Esophagus squamous epithelium (tissue), 5 donors: ENCODE measurements around the gene TPCN2. TPM values are rescaled to one million over a fixed set of nuclear protein-coding genes. Genes with fewer than 3 reads are reported as not detected.

Source experiments
- DNase-seq: peaks from one replicate; lab custom pipeline; 2025; lab: John Stamatoyannopoulos, UW
- H3K27ac ChIP-seq, 4 donors: fragments of 200-600 bp; sonication (generic); one replicate each; pipeline ENCODE4 v1.5.1; 2016 to 2019; ENCODE audit warnings: mild to moderate bottlenecking in 1 of 4
- H3K27me3 ChIP-seq, 4 donors: fragments of 200-600 bp; sonication (generic); 1 replicate in 3 of 4; 2 replicates in 1 of 4; pipeline versions ENCODE4 v1.5.1 to v1.6.0; 2017 to 2021; ENCODE audit warnings: antibody characterized with exemption in 1 of 4
- H3K36me3 ChIP-seq, 3 donors: fragments of 200-600 bp; sonication (generic); one replicate each; pipeline ENCODE4 v1.5.1; 2016 to 2019
- H3K4me1 ChIP-seq, 3 donors: fragments of 200-600 bp; sonication (generic); one replicate each; pipeline ENCODE4 v1.5.1; 2017 to 2019
- H3K4me3 ChIP-seq, 4 donors: fragments of 200-600 bp; sonication (generic); 1 replicate in 3 of 4; 2 replicates in 1 of 4; pipeline ENCODE4 v1.5.1; 2016 to 2019; ENCODE audit warnings: mild to moderate bottlenecking in 2 of 4, moderate library complexity in 1 of 4
- H3K9me3 ChIP-seq, 3 donors: fragments of 200-600 bp; sonication (generic); one replicate each; pipeline ENCODE4 v1.5.1; 2016 to 2019
- POLR2A ChIP-seq, 4 donors: fragments of 450-650 bp; IDR thresholded peaks; one replicate each; pipeline ENCODE4 v1.6.1; 2017; ENCODE audit warnings: antibody characterized with exemption in 4 of 4, mild to moderate bottlenecking in 4 of 4, moderate library complexity in 3 of 4
- whole genome bisulfite sequencing, 2 donors: methylation state at CpG; one replicate each; pipeline ENCODE4 v1.1.5; 2018; 5-methylcytosine and 5-hydroxymethylcytosine counted together
- intact Hi-C: fragments of 100-400 bp; cut with DNase I; formaldehyde crosslinking; loops from one replicate; pipeline ENCODE4 v1.15.0; 2022
- total RNA-seq, 4 donors: library from RNA; depleted of rRNA; stranded (reverse); fragments of >200 nt; gene quantifications; one replicate each; pipeline ENCODE4 v1.1.0, GENCODE V29; 2016
- TF ChIP-seq, protein P1 (sequence below), 6 experiments: fragments of 450-650 bp in 4 of 6; fragments of 200-600 bp in 2 of 6; sonication (generic) in 2 of 6; IDR thresholded peaks; one replicate each; pipeline ENCODE4 v1.5.1; 2016 to 2019; ENCODE audit warnings: antibody characterized with exemption in 6 of 6, mild to moderate bottlenecking in 4 of 6, moderate library complexity in 4 of 6
- donor health status: DM: yes; HTN: yes; CAD: no.

TPCN2 gene
- total RNA-seq, 4 donors from 2014 or later: 7.9 to 12.0 (median 9.1) TPM

DNA sequence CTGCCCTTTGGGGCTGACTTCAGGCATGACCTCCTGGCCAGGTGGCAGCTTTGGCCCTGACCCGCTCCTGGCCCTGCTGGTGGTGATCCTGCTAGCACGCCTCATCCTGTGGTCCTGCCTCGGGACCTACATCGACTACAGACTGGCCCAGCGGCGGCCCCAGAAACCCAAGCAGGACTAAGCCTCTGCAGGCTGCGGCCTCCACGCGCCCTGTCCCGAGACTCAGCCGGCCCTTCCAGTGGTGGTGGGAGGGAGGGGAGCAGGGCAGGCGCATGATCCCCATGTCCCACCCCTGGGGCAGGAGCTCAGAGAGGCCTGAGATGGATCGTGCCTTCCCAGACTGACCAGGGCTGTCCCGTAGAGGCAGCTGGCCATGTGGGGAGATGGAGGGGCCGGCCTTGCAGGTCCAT lies 109.1 kb downstream of the TPCN2 start:
- H3K27ac ChIP-seq: peak overlapping the region in 1 of 4 donors; percentile 2
- intact Hi-C loops: no loop called here
- H3K4me3 ChIP-seq: no peak overlapping the region
- no peak for TF ChIP-seq POLR2A (IDR thresholded peaks at IDR 0.05)
- TF ChIP-seq, protein P1, sequence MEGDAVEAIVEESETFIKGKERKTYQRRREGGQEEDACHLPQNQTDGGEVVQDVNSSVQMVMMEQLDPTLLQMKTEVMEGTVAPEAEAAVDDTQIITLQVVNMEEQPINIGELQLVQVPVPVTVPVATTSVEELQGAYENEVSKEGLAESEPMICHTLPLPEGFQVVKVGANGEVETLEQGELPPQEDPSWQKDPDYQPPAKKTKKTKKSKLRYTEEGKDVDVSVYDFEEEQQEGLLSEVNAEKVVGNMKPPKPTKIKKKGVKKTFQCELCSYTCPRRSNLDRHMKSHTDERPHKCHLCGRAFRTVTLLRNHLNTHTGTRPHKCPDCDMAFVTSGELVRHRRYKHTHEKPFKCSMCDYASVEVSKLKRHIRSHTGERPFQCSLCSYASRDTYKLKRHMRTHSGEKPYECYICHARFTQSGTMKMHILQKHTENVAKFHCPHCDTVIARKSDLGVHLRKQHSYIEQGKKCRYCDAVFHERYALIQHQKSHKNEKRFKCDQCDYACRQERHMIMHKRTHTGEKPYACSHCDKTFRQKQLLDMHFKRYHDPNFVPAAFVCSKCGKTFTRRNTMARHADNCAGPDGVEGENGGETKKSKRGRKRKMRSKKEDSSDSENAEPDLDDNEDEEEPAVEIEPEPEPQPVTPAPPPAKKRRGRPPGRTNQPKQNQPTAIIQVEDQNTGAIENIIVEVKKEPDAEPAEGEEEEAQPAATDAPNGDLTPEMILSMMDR (IDR thresholded peaks at IDR 0.05): no peak
- DNase-seq: no peak
- H3K27me3 ChIP-seq: peaks cover 0 to 24% (median 0%) of the 10 kb centered on the region in 4 donors
- H3K9me3 ChIP-seq: no peaks in the 10 kb centered on the region
- no CpG with 5 or more reads among the region's 15 CpGs for WGBS, 2 donors
- H3K36me3 ChIP-seq: no peaks in the 10 kb centered on the region
- peaks cover 15 to 43% (median 15%) of the 10 kb centered on the region in 3 donors for H3K4me1 ChIP-seq

DNA sequence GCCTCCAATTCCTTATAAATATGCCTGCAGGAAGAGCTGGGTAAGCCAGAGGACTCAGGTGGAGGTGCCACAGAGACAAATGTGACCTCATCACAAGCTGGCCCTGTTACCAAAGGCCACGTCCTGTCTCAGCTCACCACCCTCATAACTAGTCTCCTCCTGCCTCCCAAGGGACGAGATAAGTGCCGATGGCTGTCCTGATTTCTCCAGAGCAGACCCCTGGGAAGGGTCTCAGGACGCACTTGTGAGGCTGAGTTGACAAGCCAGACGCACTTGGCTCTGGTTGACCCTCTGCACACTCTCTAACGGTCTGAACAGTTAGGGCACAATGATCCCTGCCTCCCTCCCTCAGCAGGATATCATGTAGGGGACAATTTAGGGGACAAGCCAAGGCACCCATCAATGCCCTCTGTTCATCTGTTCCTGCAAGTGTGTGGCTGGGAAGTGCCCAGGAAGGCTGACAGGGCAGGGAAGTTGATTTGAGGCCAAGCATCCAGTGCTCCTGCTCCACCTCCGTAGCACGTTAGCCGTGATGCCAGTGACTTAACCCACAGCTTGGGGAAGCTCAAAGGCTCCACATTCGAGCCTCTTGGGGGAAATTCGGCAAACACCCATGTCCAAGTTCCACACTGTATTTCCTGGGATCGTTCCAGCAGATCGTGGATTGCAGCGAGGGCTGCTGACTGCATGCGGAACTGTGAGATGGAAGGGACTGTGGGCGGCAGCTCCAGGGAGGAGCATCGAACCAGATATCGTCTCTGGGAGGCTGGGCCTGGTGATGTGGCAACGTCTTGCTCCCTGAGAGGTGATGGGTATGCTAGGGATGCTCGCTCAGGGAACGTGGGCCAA lies 109.8 kb downstream of the TPCN2 start:
- TF ChIP-seq, protein P1 (IDR thresholded peaks at IDR 0.05): no peak
- TF ChIP-seq POLR2A (IDR thresholded peaks at IDR 0.05): no peak
- DNase-seq: no peak
- WGBS, 2 donors: 48 to 85% methylated on average over 4 to 13 of the region's 21 CpGs
- Histone ChIP-seq H3K9me3 (no peaks in the 10 kb centered on the region), H3K4me3 (no peak overlapping the region), H3K27ac (no peak overlapping the region), H3K4me1 (peaks cover 15 to 43% (median 15%) of the 10 kb centered on the region in 3 donors), H3K36me3 (no peaks in the 10 kb centered on the region), H3K27me3 (peaks cover 0 to 24% (median 0%) of the 10 kb centered on the region in 4 donors)
- intact Hi-C loops: no loop called here

DNA sequence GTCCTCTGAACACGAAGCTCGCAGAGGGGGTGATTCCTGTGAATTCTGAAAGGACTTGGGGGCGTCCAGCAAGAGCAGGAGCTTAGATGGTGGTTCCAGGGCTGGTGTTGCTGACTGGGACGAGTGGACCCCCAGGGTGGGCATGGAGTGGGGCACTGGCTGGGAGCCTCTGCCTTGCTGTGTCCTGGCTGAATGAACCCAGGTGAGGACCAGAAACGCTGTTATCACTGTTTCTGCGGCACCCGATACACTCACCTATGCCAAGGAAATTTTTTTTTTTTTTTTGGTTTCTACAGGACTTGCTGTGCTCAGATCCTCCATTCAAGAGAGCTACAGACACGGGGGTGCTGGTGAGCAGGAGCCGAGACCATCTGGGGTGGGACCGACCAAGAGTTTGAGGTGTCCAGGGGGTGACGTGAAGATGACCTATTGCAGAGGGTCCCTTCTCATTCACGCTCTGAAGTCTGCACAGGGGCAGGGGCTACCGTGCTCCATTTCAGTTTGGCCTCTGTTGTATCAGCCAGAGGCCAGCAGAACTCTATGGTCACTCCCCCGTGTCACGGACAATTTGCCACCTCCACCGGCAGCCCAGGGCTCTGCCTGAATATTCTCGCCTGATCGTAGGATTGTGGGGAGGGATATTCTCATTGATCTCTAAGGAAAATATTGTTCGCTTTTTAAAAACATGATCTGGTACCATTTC lies 110.6 kb downstream of the TPCN2 start:
- 79 to 82% methylated on average over 16 to 18 of the region's 19 CpGs for WGBS, 2 donors
- H3K4me3 ChIP-seq: no peak overlapping the region
- H3K27me3 ChIP-seq: peaks cover 0 to 24% (median 0%) of the 10 kb centered on the region in 4 donors
- H3K27ac ChIP-seq: no peak overlapping the region
- intact Hi-C loops: no loop called here
- TF ChIP-seq, protein P1 (IDR thresholded peaks at IDR 0.05): no peak
- no peak for TF ChIP-seq POLR2A (IDR thresholded peaks at IDR 0.05)
- H3K4me1 ChIP-seq: peaks cover 15 to 43% (median 15%) of the 10 kb centered on the region in 3 donors
- no peaks in the 10 kb centered on the region for H3K36me3 ChIP-seq
- DNase-seq: no peak
- H3K9me3 ChIP-seq: no peaks in the 10 kb centered on the region

DNA sequence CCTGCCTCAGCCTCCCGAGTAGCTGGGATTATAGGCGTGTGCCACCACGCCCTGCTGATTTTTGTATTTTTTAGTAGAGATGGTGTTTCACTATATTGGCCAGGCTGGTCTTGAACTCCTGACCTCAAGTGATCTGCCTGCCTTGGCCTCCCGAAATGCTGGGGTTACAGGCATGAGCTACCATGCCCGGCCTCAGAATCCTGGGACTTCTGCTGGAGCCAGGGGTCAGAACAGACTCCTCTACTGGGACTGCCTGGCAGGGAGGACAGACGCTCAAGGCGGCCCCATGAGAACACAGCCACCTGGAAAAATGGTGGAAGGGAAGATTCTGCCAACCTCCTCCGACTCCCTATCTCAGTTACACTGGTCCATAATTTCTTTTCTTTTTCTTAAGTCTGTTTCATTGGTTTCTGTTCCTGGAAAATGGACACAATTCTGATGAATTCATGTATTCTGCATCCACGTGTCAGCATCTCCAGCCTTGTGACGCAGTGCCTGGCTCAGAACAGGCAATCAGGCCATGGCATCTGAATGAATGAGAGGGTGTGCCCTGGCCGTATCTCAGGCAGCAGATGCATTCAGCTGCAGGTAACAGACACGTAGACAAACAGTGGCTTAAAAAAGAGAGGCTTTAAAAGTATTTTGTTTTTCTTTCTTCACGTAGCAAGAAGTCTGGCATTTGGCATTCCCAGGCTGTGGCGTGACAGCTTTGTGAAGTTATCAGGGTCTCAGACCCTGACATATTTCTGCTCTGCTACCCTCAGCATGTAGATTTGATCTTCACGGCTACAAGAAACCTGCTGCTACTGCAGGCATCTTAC lies 111.8 kb downstream of the TPCN2 start:
- DNase-seq: no peak
- H3K27ac ChIP-seq: no peak overlapping the region
- peaks cover 0 to 24% (median 0%) of the 10 kb centered on the region in 4 donors for H3K27me3 ChIP-seq
- no peak for TF ChIP-seq POLR2A (IDR thresholded peaks at IDR 0.05)
- TF ChIP-seq, protein P1 (IDR thresholded peaks at IDR 0.05): no peak
- WGBS, 2 donors: 61 to 71% methylated on average over 14 of the region's 15 CpGs
- H3K4me3 ChIP-seq: no peak overlapping the region
- H3K4me1 ChIP-seq: peaks cover 15 to 36% (median 15%) of the 10 kb centered on the region in 3 donors
- no peaks in the 10 kb centered on the region for H3K36me3 ChIP-seq
- H3K9me3 ChIP-seq: no peaks in the 10 kb centered on the region
- intact Hi-C loops: no loop called here
